MM.1S (cell line): ENCODE results near the gene CUZD1.

Source experiments
- CTCF ChIP-seq: fragments of 300-600 bp; sonication (generic); IDR thresholded peaks from 2 replicates; pipeline ENCODE4 v1.5.1; 2016; ENCODE audit warnings: antibody characterized with exemption, low read length, mixed read lengths
- EZH2phosphoT487 ChIP-seq: fragments of 300-600 bp; sonication (generic); IDR thresholded peaks from 2 replicates; pipeline ENCODE4 v1.6.1; 2018; ENCODE audit warnings: antibody characterized with exemption, low read length

DNA sequence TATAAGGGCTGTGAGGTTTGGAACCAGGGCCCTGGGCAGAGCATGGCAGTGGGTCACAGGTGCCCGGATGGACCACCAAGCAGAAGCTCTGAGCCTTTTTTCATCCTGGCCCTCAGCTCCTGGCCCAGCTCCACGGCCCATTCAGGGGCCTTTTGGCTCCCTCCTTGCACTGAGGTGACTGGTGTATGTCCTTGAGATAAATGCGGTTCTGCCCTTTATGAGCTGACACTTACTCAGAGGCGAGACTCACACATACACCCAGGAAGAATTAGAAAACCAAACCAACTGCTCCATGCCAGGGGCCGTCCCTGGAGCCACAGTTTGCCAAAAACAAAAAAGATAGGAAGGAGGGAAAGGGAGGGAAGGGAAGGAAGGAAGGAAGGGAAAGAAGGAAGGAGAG is 49.7 kb downstream of the CUZD1 start:
- TF ChIP-seq CTCF, result no peak
- no peak for TF ChIP-seq EZH2phosphoT487
